ENCODE results near the gene APOBEC4. TPM values are rescaled to one million over a fixed set of nuclear protein-coding genes. Genes with fewer than 3 reads are reported as not detected.
"Not testable (repeated sequence)": the region's sequence is repeated elsewhere in the genome, so short reads cannot be mapped to it uniquely, and the experiment has no call there.

The APOBEC4 gene
- total RNA-seq, 1 experiment from 2014 or later = not detected

GRCh38 chr1:183638649-183639387 lies 14.3 kb downstream of the APOBEC4 start:
- DNase-seq (ENCODE audit: low read depth) = no peak
- in situ Hi-C loops (cut with HindIII; ENCODE audit: low pct_unique_long_range_greater_than_20kb, low sequenced_read_pairs) = no loop called here

GRCh38 chr1:183636783-183637182 lies 16.3 kb downstream of the APOBEC4 start:
- in situ Hi-C loops (cut with HindIII; ENCODE audit: low pct_unique_long_range_greater_than_20kb, low sequenced_read_pairs) = no loop called here
- DNase-seq (ENCODE audit: low read depth) = no peak

- in situ Hi-C loops (cut with HindIII; ENCODE audit: low pct_unique_long_range_greater_than_20kb, low sequenced_read_pairs) = no loop called here
- DNase-seq (ENCODE audit: low read depth) = no peak
Observed at GRCh38 chr1:183636334-183636682, 16.8 kb downstream of the APOBEC4 start.

GRCh38 chr1:183635606-183636333 lies 17.3 kb downstream of the APOBEC4 start, which contains the start of gene ARPC5:
ARPC5 (minus strand) TSS chr1:183635783; CDS start chr1:183635659, 124 bp downstream.
- DNase-seq (ENCODE audit: low read depth) = peak; percentile 98
- in situ Hi-C loops (cut with HindIII; ENCODE audit: low pct_unique_long_range_greater_than_20kb, low sequenced_read_pairs) = no loop called here

- DNase-seq (ENCODE audit: low read depth) = no peak
- in situ Hi-C loops (cut with HindIII; ENCODE audit: low pct_unique_long_range_greater_than_20kb, low sequenced_read_pairs) = no loop called here
Observed at GRCh38 chr1:183635099-183635605, 18.0 kb downstream of the APOBEC4 start.

- in situ Hi-C loops (cut with HindIII; ENCODE audit: low pct_unique_long_range_greater_than_20kb, low sequenced_read_pairs) = no loop called here
- no peak for DNase-seq (ENCODE audit: low read depth)
Observed at GRCh38 chr1:183634429-183635065, 18.6 kb downstream of the APOBEC4 start.

- DNase-seq (ENCODE audit: low read depth) = peak; percentile 63
- in situ Hi-C loops (cut with HindIII; ENCODE audit: low pct_unique_long_range_greater_than_20kb, low sequenced_read_pairs) = no loop called here
Observed at GRCh38 chr1:183633676-183634343, 19.3 kb downstream of the APOBEC4 start.

- DNase-seq (ENCODE audit: low read depth) = no peak
- in situ Hi-C loops (cut with HindIII; ENCODE audit: low pct_unique_long_range_greater_than_20kb, low sequenced_read_pairs) = no loop called here
Observed at GRCh38 chr1:183632964-183633363, 20.2 kb downstream of the APOBEC4 start.

GRCh38 chr1:183632114-183632513 lies 21.0 kb downstream of the APOBEC4 start:
- DNase-seq (ENCODE audit: low read depth) = no peak
- in situ Hi-C loops (cut with HindIII; ENCODE audit: low pct_unique_long_range_greater_than_20kb, low sequenced_read_pairs) = no loop called here

GRCh38 chr1:183630748-183631147 lies 22.4 kb downstream of the APOBEC4 start:
- in situ Hi-C loops (cut with HindIII; ENCODE audit: low pct_unique_long_range_greater_than_20kb, low sequenced_read_pairs) = no loop called here
- DNase-seq (ENCODE audit: low read depth) = no peak

- no peak for DNase-seq (ENCODE audit: low read depth)
- in situ Hi-C loops (cut with HindIII; ENCODE audit: low pct_unique_long_range_greater_than_20kb, low sequenced_read_pairs) = no loop called here
Observed at GRCh38 chr1:183628537-183628936, 24.6 kb downstream of the APOBEC4 start.

GRCh38 chr1:183626236-183626635 lies 26.9 kb downstream of the APOBEC4 start:
- in situ Hi-C loops (cut with HindIII; ENCODE audit: low pct_unique_long_range_greater_than_20kb, low sequenced_read_pairs); DNase-seq (ENCODE audit: low read depth): not testable (repeated sequence)

GRCh38 chr1:183622884-183623785 lies 30.0 kb downstream of the APOBEC4 start:
- DNase-seq (ENCODE audit: low read depth) = peak; percentile 71
- in situ Hi-C loops (cut with HindIII; ENCODE audit: low pct_unique_long_range_greater_than_20kb, low sequenced_read_pairs) = no loop called here

GRCh38 chr1:183622013-183622412 lies 31.1 kb downstream of the APOBEC4 start:
- in situ Hi-C loops (cut with HindIII; ENCODE audit: low pct_unique_long_range_greater_than_20kb, low sequenced_read_pairs) = no loop called here
- DNase-seq (ENCODE audit: low read depth) = no peak

GRCh38 chr1:183620311-183620710 lies 32.8 kb downstream of the APOBEC4 start:
- DNase-seq (ENCODE audit: low read depth) = no peak
- in situ Hi-C loops (cut with HindIII; ENCODE audit: low pct_unique_long_range_greater_than_20kb, low sequenced_read_pairs) = no loop called here

GRCh38 chr1:183619781-183620180 lies 33.3 kb downstream of the APOBEC4 start:
- no peak for DNase-seq (ENCODE audit: low read depth)
- in situ Hi-C loops (cut with HindIII; ENCODE audit: low pct_unique_long_range_greater_than_20kb, low sequenced_read_pairs) = no loop called here

GRCh38 chr1:183618202-183618601 lies 34.9 kb downstream of the APOBEC4 start:
- in situ Hi-C loops (cut with HindIII; ENCODE audit: low pct_unique_long_range_greater_than_20kb, low sequenced_read_pairs); DNase-seq (ENCODE audit: low read depth): not testable (repeated sequence)
